MCF 10A (cell line): ENCODE results near the gene ETNK2. TPM values are rescaled to one million over a fixed set of nuclear protein-coding genes. Genes with fewer than 3 reads are reported as not detected.

ENCODE experiments used
- BruUV-seq: library from RNA; stranded (reverse); fragments of 400-500 nt; replicated peaks from 2 replicates; lab custom pipeline; 2021; lab: Mats Ljungman, UMichigan
- CTCF ChIA-PET: fragments of 300-600 bp; sonication (Branson Sonifier 250); formaldehyde crosslinking; extraction: SDS; loops from one replicate; lab custom pipeline; 2021; ENCODE audit warnings: antibody characterized with exemption, inconsistent platforms; lab: Yijun Ruan, JAX
- POLR2A ChIA-PET: fragments of 300-600, 350-650 bp; sonication (Branson Sonifier 250); formaldehyde crosslinking; extraction: SDS; loops from one replicate; lab custom pipeline; 2020; ENCODE audit warnings: antibody characterized with exemption, inconsistent platforms; lab: Yijun Ruan, JAX
- DNase-seq: peaks from one replicate; pipeline ENCODE4 v3.0.0-alpha.2; 2018; ENCODE audit not compliant: unreplicated experiment
- H3K27ac Mint-ChIP-seq: one replicate; pipeline ENCODE4 v1.8.0; 2022; ENCODE audit warnings: mild to moderate bottlenecking, low read depth, mixed read lengths; ENCODE audit not compliant: unreplicated experiment
- H3K27me3 Mint-ChIP-seq: one replicate; pipeline ENCODE4 v1.8.0; 2022; ENCODE audit warnings: mixed read lengths; ENCODE audit not compliant: insufficient read depth, unreplicated experiment
- H3K36me3 Mint-ChIP-seq: one replicate; pipeline ENCODE4 v1.8.0; 2022; ENCODE audit warnings: mild to moderate bottlenecking, moderate library complexity, mixed read lengths; ENCODE audit not compliant: insufficient read depth, unreplicated experiment
- H3K4me1 Mint-ChIP-seq: one replicate; pipeline ENCODE4 v1.8.0; 2022; ENCODE audit warnings: mixed read lengths; ENCODE audit not compliant: insufficient read depth, unreplicated experiment
- H3K4me3 Mint-ChIP-seq: one replicate; pipeline ENCODE4 v1.8.0; 2022; ENCODE audit warnings: mild to moderate bottlenecking, moderate library complexity, mixed read lengths; ENCODE audit not compliant: unreplicated experiment
- H3K9me3 Mint-ChIP-seq: one replicate; pipeline ENCODE4 v1.8.0; 2022; ENCODE audit warnings: mixed read lengths; ENCODE audit not compliant: unreplicated experiment
- intact Hi-C: fragments of 100-400 bp; cut with micrococcal nuclease; formaldehyde crosslinking; loops from 2 replicates; pipeline ENCODE4 v1.14.1; 2022
- total RNA-seq: library from RNA; stranded (reverse); gene quantifications from 2 replicates; pipeline ENCODE4 v1.2.3, GENCODE V29; 2022
- TF ChIP-seq, protein P1 (sequence below): fragments of 200-600 bp; IDR thresholded peaks from one replicate; pipeline ENCODE4 v1.8.0; 2022; ENCODE audit warnings: antibody characterized with exemption, mild to moderate bottlenecking; ENCODE audit not compliant: unreplicated experiment

The ETNK2 gene
- total RNA-seq, 1 experiment from 2014 or later: 9.5 TPM

DNA sequence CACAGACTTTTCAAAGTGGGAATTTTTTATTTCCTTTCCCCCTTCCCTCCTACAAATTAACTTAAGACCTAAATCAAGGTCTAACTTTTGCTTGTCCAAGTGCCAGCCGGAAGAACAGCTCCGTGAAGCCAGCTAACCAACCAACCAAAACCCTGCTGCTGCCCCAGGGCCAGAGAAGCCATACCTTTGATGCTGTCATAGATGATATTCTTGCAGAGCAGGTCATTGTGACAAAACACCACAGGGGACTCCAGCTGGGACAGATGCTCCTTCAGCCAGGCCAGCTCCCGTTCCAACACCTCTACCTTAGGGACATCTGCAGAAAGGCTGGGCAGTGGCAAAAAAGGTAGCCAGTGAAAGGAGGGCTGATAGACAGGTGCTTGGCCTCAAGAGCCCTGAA, 10.7 kb downstream of the ETNK2 start:
- H3K9me3 Mint-ChIP-seq: no peaks in the 10 kb centered on the region
- H3K4me1 Mint-ChIP-seq: peaks cover 19% of the 10 kb centered on the region
- ChIA-PET POLR2A (interaction anchor here (0.6 to 1.8 kb wide), 3 partner anchors 9 to 73 kb away, joined by 3 to 5 read pairs (median 3); partner anchors contain the start of gene GOLT1A), CTCF (interaction anchor here (1.0 to 7.1 kb wide), 4 partner anchors 12 to 268 kb away, joined by 3 to 90 read pairs (median 20); no protein-coding TSS in a partner anchor)
- intact Hi-C loops: no loop called here
- no peak overlapping the region for H3K4me3 Mint-ChIP-seq
- TF ChIP-seq, protein P1, sequence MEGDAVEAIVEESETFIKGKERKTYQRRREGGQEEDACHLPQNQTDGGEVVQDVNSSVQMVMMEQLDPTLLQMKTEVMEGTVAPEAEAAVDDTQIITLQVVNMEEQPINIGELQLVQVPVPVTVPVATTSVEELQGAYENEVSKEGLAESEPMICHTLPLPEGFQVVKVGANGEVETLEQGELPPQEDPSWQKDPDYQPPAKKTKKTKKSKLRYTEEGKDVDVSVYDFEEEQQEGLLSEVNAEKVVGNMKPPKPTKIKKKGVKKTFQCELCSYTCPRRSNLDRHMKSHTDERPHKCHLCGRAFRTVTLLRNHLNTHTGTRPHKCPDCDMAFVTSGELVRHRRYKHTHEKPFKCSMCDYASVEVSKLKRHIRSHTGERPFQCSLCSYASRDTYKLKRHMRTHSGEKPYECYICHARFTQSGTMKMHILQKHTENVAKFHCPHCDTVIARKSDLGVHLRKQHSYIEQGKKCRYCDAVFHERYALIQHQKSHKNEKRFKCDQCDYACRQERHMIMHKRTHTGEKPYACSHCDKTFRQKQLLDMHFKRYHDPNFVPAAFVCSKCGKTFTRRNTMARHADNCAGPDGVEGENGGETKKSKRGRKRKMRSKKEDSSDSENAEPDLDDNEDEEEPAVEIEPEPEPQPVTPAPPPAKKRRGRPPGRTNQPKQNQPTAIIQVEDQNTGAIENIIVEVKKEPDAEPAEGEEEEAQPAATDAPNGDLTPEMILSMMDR: no peak
- no peak overlapping the region for H3K27ac Mint-ChIP-seq
- DNase-seq: no peak
- peaks cover 47% of the 10 kb centered on the region for H3K36me3 Mint-ChIP-seq
- no peaks in the 10 kb centered on the region for H3K27me3 Mint-ChIP-seq
- BruUV-seq: no TSS peak

DNA sequence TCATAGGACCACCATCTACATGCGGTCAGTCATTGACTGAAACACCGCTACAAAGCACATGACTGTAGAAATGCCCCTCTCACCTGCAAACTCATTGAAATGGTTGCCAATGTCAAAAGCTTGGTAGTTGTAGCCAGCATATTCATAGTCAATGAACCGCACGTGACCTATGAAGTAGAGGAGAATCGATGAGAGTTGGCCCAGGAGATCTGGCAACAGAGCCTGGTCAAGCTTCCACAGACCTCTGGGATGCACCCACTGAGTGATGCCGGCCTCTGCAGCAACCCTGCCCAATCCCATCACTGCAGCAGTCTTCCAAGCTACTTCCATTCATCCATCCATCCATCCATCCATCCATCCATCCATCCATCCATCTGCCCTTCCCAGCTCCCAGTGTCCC, 11.9 kb downstream of the ETNK2 start:
- TF ChIP-seq, protein P1: no peak
- Mint-ChIP-seq H3K27ac (no peak overlapping the region), H3K9me3 (no peaks in the 10 kb centered on the region), H3K27me3 (no peaks in the 10 kb centered on the region), H3K4me1 (peaks cover 9% of the 10 kb centered on the region), H3K36me3 (peaks cover 55% of the 10 kb centered on the region), H3K4me3 (no peak overlapping the region)
- BruUV-seq: no TSS peak
- POLR2A ChIA-PET: interaction anchor here (1.2 kb wide), 1 partner anchor 12 kb away, joined by 3 read pairs; no protein-coding TSS in a partner anchor
- CTCF ChIA-PET: interaction anchor here (0.6 to 7.1 kb wide), 9 partner anchors 11 to 1122 kb away, joined by 3 to 90 read pairs (median 5); partner anchors contain the start of gene SNRPE
- intact Hi-C loops: no loop called here
- no peak for DNase-seq

DNA sequence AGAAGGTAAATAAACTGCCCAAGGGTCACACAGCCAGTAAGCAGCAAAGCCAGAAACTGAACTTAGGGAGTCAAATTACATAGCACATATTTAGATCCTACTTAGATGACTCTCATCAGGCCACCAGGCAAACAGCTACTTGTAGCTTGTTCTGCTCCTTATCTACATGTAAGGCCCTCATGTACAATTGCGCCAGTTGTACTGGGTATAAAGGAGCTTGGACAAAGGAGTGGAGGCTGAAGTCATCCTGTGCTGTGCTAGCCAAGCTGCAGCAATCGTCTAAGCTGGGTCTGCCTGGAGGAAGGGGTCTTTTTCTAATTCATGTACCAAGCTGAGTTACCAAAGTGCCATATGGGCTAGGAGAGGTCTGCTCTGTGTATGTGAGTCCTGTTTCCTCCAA, 12.8 kb downstream of the ETNK2 start:
- peaks cover 58% of the 10 kb centered on the region for H3K36me3 Mint-ChIP-seq
- H3K27me3 Mint-ChIP-seq: no peaks in the 10 kb centered on the region
- CTCF ChIA-PET: interaction anchor here (0.6 to 7.1 kb wide), 6 partner anchors 10 to 278 kb away, joined by 5 to 90 read pairs (median 12); partner anchors contain the start of gene SNRPE
- DNase-seq: no peak
- no peaks in the 10 kb centered on the region for H3K9me3 Mint-ChIP-seq
- POLR2A ChIA-PET: interaction anchor here (1.2 kb wide), 1 partner anchor 13 kb away, joined by 3 read pairs; no protein-coding TSS in a partner anchor
- no peak overlapping the region for H3K27ac Mint-ChIP-seq
- TF ChIP-seq, protein P1: no peak
- no peak overlapping the region for H3K4me3 Mint-ChIP-seq
- intact Hi-C loops: no loop called here
- H3K4me1 Mint-ChIP-seq: peaks cover under 1% of the 10 kb centered on the region
- no TSS peak for BruUV-seq

DNA sequence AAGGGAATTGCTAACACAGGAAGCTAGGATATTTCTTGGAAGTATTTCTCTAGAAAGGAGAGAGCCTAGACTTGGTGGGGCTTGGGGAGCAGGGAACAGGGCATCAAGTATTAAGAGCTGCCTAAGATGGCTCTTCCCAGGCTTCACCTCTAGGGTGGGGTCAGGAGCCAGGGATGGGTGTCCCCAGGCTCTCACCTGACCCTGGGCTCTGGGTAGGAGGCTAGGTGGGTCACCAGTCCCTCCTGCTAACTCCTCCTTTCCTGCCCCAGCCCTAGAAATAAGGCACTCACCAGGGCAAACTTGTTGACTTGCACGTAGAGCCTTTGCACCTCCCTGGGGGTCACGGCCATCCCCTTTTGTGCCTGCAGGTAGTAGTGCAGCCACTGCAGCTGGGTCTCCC, 15.0 kb downstream of the ETNK2 start:
- H3K4me3 Mint-ChIP-seq: no peak overlapping the region
- H3K4me1 Mint-ChIP-seq: peaks cover 8% of the 10 kb centered on the region
- H3K9me3 Mint-ChIP-seq: no peaks in the 10 kb centered on the region
- no peak overlapping the region for H3K27ac Mint-ChIP-seq
- intact Hi-C loops: no loop called here
- ChIA-PET POLR2A (interaction anchor here (0.6 to 1.7 kb wide), 3 partner anchors 9 to 302 kb away, joined by 4 read pairs; no protein-coding TSS in a partner anchor), CTCF (interaction anchor here (0.6 to 16.6 kb wide), 8 partner anchors 8 to 367 kb away, joined by 3 to 452 read pairs (median 8); no protein-coding TSS in a partner anchor)
- H3K27me3 Mint-ChIP-seq: no peaks in the 10 kb centered on the region
- H3K36me3 Mint-ChIP-seq: peaks cover 68% of the 10 kb centered on the region
- TF ChIP-seq, protein P1: no peak
- no peak for DNase-seq
- no TSS peak for BruUV-seq
